Activated CD4-positive, alpha-beta T cell treated with anti-CD3 and anti-CD28 coated beads, Interleukin-2, amount 10 ng/mL, durations not matched to agents 7 days and 5 days (primary cell): ENCODE measurements around the gene SLC44A5. TPM values are rescaled to one million over a fixed set of nuclear protein-coding genes. Genes with fewer than 3 reads are reported as not detected.
"Not testable (repeated sequence)": the region's sequence is repeated elsewhere in the genome, so short reads cannot be mapped to it uniquely, and the experiment has no call there.

ENCODE experiments used
- CTCF ChIA-PET: fragments of 350-600 bp; sonication (Branson Sonifier 250); formaldehyde crosslinking; loops from one replicate; lab custom pipeline; 2021; ENCODE audit warnings: antibody characterized with exemption; lab: Charles Lee
- POLR2A ChIA-PET: fragments of 350-600 bp; sonication (Branson Sonifier 250); formaldehyde crosslinking; loops from one replicate; lab custom pipeline; 2021; ENCODE audit warnings: antibody characterized with exemption; lab: Charles Lee
- DNase-seq: peaks from one replicate; pipeline ENCODE4 v3.0.0-alpha.2; 2020
- H3K27ac Mint-ChIP-seq: one replicate; pipeline ENCODE4 v1.8.0; 2021; ENCODE audit warnings: mild to moderate bottlenecking, moderate library complexity, mixed read lengths
- H3K27me3 Mint-ChIP-seq: one replicate; pipeline ENCODE4 v1.8.0; 2021; ENCODE audit warnings: mixed read lengths
- H3K36me3 Mint-ChIP-seq: one replicate; pipeline ENCODE4 v1.8.0; 2021; ENCODE audit warnings: low read depth, mixed read lengths
- H3K4me1 Mint-ChIP-seq: one replicate; pipeline ENCODE4 v1.8.0; 2021; ENCODE audit warnings: mixed read lengths
- H3K4me3 Mint-ChIP-seq: one replicate; pipeline ENCODE4 v1.8.0; 2021; ENCODE audit warnings: mild to moderate bottlenecking, moderate library complexity, mixed read lengths
- H3K9me3 Mint-ChIP-seq: one replicate; pipeline ENCODE4 v1.8.0; 2021; ENCODE audit warnings: mixed read lengths
- total RNA-seq, 2 experiments: library from RNA; stranded (reverse); gene quantifications; one replicate each; pipeline ENCODE4 v1.2.3, GENCODE V29; 2021

The SLC44A5 gene
- total RNA-seq, 2 experiments from 2014 or later: not detected

DNA sequence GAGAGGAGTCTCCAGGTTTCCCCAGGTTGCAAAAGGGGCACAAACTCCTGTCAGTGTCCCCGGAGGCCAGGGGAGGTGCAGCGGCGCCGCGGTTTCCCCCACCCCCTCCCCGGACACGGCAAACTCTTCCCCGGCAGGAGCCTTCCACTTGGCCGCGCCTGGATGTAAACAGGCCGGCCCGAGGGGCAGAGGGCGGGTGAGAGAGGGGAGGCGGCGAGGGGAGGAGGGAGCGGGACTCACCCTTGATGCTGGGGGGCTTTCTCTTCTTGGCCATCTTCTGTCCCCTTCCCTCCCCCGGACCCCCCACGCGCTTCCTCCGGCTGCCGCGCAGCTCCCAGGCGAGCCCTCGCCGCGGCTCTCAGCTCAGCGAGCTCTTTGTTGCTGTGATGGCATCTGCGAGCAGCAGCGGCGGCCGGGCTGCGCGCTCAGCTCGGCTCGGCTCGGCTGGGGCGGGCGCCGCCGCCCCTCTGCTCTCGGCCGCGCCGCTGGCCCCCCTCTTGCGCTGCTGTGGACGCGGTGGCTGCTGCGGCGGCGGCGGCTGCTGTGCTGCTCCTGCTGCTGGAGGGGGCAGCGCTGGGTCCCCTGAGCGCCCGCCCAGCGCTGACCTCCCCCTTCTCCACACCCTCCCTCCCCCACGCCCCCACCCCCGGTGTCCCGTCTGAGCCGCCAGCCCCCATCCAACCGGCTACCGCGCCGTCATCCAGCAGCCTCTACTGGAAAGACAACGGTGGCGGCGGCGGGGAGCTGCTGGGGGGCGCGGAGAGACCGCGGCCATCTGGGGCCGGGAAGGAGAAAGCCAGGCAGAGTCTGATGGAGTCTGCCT, 4.9 kb upstream of the SLC44A5 start:
- Mint-ChIP-seq H3K4me3 (peak overlapping the region; percentile 28), H3K4me1 (peaks cover 10% of the 10 kb centered on the region), H3K36me3 (no peaks in the 10 kb centered on the region), H3K9me3 (no peaks in the 10 kb centered on the region), H3K27ac (no peak overlapping the region), H3K27me3 (peaks cover 70% of the 10 kb centered on the region)
- ChIA-PET CTCF (no interaction called here), POLR2A (no interaction called here)
- peak; percentile 10 for DNase-seq

DNA sequence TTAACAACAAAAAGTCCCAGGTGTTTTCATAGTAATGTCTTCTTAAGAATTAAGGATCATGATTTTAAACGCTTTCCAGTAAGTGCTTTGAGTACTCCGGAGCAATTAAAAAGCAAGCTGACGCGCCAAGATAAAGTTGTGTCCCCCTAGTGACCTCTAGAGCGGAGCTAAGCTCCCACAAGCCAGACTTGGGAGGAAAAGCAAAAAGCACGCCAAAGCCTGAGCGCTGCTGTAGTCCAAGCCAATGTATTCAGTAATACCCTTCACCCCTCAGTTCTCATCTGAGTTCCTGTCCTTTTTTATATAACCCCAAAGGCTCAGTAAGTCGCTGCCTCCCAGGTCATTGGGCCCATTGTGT, 3.5 kb upstream of the SLC44A5 start:
- Mint-ChIP-seq H3K4me3 (peak overlapping the region; percentile 17), H3K4me1 (peaks cover 10% of the 10 kb centered on the region), H3K36me3 (no peaks in the 10 kb centered on the region), H3K27me3 (peaks cover 63% of the 10 kb centered on the region), H3K9me3 (no peaks in the 10 kb centered on the region), H3K27ac (no peak overlapping the region)
- CTCF ChIA-PET: no interaction called here
- no peak for DNase-seq
- POLR2A ChIA-PET: no interaction called here

DNA sequence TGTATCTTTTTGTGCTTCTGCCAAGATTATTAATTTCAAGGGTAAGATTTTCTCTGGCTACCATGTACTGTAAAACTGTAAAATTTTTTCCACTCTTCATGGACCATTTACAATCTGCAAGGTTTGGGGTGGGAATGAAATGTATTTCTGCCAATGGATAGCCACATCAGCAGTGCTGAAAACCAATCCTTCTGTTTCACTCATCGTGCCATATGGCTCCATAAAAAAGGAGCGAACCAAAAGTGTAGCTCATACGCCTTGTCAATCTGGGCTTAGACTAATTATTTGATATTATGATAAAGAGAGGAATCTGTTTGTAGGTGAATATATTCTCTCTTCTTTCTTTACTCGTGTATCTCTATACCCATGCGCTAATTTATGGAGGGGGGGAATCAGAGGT, 3.0 kb upstream of the SLC44A5 start:
- no peaks in the 10 kb centered on the region for H3K36me3 Mint-ChIP-seq
- peaks cover 61% of the 10 kb centered on the region for H3K27me3 Mint-ChIP-seq
- ChIA-PET CTCF (no interaction called here), POLR2A (no interaction called here)
- H3K27ac Mint-ChIP-seq: no peak overlapping the region
- H3K4me3 Mint-ChIP-seq: no peak overlapping the region
- peaks cover 10% of the 10 kb centered on the region for H3K4me1 Mint-ChIP-seq
- DNase-seq: no peak
- H3K9me3 Mint-ChIP-seq: no peaks in the 10 kb centered on the region

DNA sequence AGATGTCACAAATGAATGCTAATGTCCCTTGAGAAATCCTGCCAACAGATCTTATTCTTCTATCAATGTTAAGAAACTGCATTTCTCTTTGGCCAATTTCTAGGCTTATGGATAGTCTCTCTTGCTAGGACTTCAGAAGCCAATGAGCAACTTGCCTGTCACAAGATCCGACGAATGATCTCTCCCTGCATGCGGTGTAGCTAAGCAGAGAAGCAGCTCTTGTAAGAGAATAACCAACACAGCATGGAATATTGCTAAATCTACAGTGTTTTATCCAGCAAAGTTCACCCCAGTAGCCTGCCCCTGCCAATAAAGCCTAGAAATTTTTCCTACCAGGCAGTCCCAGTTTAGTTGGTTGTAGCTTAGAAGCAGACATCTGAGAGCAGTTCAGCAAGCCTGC, 2.1 kb upstream of the SLC44A5 start:
- ChIA-PET POLR2A (no interaction called here), CTCF (interaction anchor here (0.6 kb wide), 1 partner anchor 1780 kb away, joined by 4 read pairs; no protein-coding TSS in a partner anchor)
- Mint-ChIP-seq H3K4me3 (no peak overlapping the region), H3K27me3 (peaks cover 61% of the 10 kb centered on the region), H3K4me1 (peaks cover 10% of the 10 kb centered on the region), H3K27ac (no peak overlapping the region), H3K36me3 (no peaks in the 10 kb centered on the region), H3K9me3 (no peaks in the 10 kb centered on the region)
- DNase-seq: no peak

DNA sequence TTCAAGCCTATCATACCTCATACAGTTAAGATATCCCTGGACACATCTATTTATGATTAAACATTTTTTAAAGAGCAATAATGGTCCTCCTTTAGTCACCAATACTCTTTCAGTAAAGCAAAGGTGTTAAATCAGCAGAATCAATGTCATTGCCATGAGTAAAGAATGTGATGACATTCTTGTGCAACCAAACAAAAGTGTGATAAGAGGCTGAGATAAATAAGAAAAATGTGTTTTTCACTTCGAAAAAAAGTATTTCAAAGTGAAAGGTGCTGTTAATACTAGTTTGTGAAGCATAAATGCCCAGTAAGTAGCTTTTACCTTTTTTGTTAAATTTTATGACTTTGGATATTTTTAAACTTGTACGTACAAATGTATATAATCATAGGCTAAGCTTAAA, 8.4 kb downstream of the SLC44A5 start:
- Mint-ChIP-seq H3K9me3 (no peaks in the 10 kb centered on the region), H3K27me3 (no peaks in the 10 kb centered on the region), H3K4me3 (no peak overlapping the region), H3K4me1 (no peaks in the 10 kb centered on the region), H3K27ac (no peak overlapping the region), H3K36me3 (no peaks in the 10 kb centered on the region)
- CTCF ChIA-PET: no interaction called here
- no peak for DNase-seq
- POLR2A ChIA-PET: no interaction called here

DNA sequence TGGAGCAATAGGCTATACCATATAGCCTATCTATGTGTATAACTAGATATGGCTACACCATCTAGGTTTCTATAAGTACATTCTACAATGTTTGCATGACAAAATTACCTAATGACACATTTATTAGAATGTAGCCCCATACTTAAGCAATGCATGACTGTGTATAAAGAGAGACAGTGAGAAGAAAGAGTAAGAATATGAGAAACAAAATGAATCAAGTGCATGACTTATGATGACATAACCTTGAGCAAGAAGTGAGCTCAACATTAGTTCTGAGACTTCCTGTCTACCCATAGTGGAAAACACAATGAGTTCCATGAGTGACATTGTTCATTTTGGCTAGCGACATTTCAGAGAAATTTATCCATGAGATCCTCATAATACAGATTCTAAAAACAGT, 10.1 kb downstream of the SLC44A5 start:
- H3K4me1 Mint-ChIP-seq: no peaks in the 10 kb centered on the region
- no peaks in the 10 kb centered on the region for H3K27me3 Mint-ChIP-seq
- H3K4me3 Mint-ChIP-seq: no peak overlapping the region
- H3K27ac Mint-ChIP-seq: no peak overlapping the region
- CTCF ChIA-PET: no interaction called here
- H3K36me3 Mint-ChIP-seq: no peaks in the 10 kb centered on the region
- POLR2A ChIA-PET: no interaction called here
- no peaks in the 10 kb centered on the region for H3K9me3 Mint-ChIP-seq
- DNase-seq: no peak

DNA sequence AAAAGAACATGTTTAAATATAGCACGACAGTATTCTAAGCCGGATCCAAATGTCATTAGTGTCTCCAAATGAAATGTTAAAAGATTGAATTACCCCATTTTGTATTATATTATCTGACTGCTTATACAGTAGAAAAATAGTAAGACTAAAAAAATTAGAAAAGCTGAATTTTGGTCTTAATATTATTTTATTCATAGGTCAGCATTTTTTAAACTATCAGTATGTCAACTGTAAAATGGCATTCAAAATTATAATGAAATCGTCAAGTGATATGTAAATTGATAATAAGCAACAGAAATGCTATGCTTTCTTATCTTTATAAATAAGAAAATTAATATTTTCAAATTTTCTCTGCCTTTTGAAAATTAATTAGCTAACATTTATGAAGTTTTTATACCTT, 16.6 kb downstream of the SLC44A5 start:
- Mint-ChIP-seq H3K4me3 (no peak overlapping the region), H3K9me3 (no peaks in the 10 kb centered on the region), H3K4me1 (no peaks in the 10 kb centered on the region), H3K36me3 (no peaks in the 10 kb centered on the region), H3K27ac (no peak overlapping the region), H3K27me3 (peaks cover 3% of the 10 kb centered on the region)
- CTCF ChIA-PET: no interaction called here
- DNase-seq: no peak
- POLR2A ChIA-PET: no interaction called here

DNA sequence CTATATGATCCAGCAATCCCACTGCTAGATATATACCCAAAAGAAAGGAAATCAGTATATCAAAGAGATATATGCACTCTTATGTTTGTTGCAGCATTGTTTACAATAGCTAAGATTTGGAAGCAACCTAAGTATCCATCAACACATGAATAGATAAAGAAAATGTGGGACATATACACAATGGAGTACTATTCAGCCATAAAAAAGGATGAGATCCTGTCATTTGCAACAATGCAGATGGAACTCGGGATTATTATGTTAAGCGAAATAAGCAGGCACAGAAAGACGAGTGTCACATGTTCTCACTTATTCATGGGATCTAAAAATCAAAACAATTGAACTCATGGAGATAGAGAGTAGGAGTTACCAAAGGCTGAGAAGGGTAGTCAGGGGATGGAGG, 17.5 kb downstream of the SLC44A5 start:
- H3K4me3 Mint-ChIP-seq, H3K27ac Mint-ChIP-seq, CTCF ChIA-PET, DNase-seq, H3K36me3 Mint-ChIP-seq, H3K27me3 Mint-ChIP-seq, H3K9me3 Mint-ChIP-seq, POLR2A ChIA-PET, H3K4me1 Mint-ChIP-seq: not testable (repeated sequence)

DNA sequence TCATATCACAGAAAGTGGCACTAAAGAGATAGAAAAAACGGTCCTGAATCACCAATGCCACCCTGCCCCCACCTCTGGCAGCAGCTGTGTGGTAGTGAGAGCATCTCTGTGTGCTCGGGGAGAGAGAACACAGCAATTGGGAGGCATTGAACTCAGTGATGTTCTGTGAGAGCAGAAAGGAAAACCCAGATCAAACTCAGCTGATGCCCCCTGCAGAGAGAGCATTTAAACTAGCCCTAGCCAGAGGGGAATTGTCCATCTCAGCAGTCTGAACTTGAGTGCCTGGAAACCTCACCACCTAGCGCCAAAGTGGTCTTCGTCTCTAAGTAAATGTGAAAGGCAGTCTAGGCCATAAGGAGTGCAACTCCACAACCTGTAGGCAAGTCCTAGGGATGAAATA, 21.3 kb downstream of the SLC44A5 start:
- POLR2A ChIA-PET: no interaction called here
- CTCF ChIA-PET: no interaction called here
- no peak for DNase-seq
- no peaks in the 10 kb centered on the region for H3K36me3 Mint-ChIP-seq
- H3K27ac Mint-ChIP-seq: no peak overlapping the region
- no peaks in the 10 kb centered on the region for H3K4me1 Mint-ChIP-seq
- no peak overlapping the region for H3K4me3 Mint-ChIP-seq
- peaks cover 3% of the 10 kb centered on the region for H3K27me3 Mint-ChIP-seq
- H3K9me3 Mint-ChIP-seq: no peaks in the 10 kb centered on the region

DNA sequence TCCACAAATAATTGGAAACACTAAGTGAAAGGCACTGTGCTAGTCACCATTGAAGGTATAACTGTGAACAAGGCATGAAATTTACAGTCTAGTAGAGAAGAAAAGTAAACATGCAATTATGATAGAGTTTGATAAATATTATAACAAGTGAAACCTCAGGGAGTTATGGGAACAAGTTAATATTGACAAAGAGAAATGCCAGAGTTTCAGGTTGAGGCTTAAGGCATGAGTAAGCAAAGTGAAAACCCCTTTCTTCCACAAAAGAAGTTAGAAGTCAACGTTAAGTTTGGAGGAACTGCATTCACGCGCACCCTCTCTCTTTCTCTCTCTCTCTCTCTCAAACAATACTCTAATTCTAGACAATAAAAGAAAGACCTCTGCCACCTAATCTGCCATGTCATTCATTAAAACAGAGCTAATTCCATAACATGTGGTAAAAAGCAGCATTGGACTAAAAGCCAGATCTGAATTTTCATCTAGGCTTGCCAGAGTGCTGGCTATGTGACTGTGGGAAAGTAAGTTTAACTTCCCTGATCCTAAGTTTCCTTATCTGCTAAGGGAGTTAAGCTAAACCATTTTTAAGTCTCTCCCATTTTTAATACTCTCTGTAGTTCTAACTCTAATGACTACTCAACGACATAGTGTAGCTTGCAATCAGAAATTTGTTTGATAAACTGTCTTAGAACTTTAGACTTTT, 22.0 kb downstream of the SLC44A5 start:
- H3K36me3 Mint-ChIP-seq: no peaks in the 10 kb centered on the region
- no peak for DNase-seq
- H3K4me1 Mint-ChIP-seq: no peaks in the 10 kb centered on the region
- H3K27ac Mint-ChIP-seq: no peak overlapping the region
- H3K27me3 Mint-ChIP-seq: peaks cover 3% of the 10 kb centered on the region
- CTCF ChIA-PET: no interaction called here
- POLR2A ChIA-PET: no interaction called here
- no peaks in the 10 kb centered on the region for H3K9me3 Mint-ChIP-seq
- H3K4me3 Mint-ChIP-seq: no peak overlapping the region

DNA sequence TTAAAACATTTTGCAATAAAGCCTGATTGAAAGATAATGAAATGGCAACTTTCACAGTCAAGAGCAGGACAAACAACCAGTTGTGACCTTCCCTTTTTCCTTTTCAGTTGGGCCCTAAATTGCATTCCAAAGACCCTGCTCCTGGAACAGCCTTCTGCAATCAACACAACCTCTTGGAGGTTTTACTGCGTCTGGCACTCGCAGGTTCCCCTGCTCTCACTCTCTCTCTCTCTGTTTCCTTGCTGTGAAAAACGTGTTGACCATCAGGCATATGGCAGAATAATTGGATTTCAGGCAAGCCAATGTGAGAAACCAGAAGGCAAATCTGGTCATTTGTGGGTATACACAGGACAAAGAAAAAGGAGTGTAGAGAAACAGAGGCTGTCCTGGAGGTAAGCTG, 23.2 kb downstream of the SLC44A5 start:
- Mint-ChIP-seq H3K9me3 (no peaks in the 10 kb centered on the region), H3K4me3 (no peak overlapping the region), H3K36me3 (no peaks in the 10 kb centered on the region), H3K27ac (no peak overlapping the region), H3K27me3 (peaks cover under 1% of the 10 kb centered on the region), H3K4me1 (no peaks in the 10 kb centered on the region)
- no peak for DNase-seq
- ChIA-PET CTCF (no interaction called here), POLR2A (no interaction called here)

DNA sequence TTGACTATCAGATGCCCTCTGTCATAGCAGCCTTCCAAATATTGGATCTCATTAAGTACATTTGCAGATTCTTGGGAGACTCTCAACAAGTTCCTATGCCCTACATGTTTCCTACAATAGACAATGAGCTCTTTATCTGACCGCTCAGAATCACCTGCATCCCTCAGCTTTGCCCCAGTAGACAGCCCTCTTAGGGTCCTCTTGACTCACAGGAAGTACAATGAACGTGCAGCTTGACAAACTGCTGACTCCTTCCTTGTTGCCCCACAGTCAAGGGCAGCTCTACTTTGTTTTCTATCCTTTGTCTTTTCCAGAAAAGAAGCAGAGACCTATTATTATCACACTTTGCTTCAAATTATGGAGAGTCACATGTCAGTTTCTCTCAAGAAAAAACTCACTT, 27.6 kb downstream of the SLC44A5 start:
- Mint-ChIP-seq H3K4me3 (no peak overlapping the region), H3K27me3 (peaks cover 2% of the 10 kb centered on the region), H3K27ac (no peak overlapping the region), H3K36me3 (no peaks in the 10 kb centered on the region), H3K4me1 (no peaks in the 10 kb centered on the region), H3K9me3 (no peaks in the 10 kb centered on the region)
- POLR2A ChIA-PET: no interaction called here
- CTCF ChIA-PET: no interaction called here
- DNase-seq: no peak

DNA sequence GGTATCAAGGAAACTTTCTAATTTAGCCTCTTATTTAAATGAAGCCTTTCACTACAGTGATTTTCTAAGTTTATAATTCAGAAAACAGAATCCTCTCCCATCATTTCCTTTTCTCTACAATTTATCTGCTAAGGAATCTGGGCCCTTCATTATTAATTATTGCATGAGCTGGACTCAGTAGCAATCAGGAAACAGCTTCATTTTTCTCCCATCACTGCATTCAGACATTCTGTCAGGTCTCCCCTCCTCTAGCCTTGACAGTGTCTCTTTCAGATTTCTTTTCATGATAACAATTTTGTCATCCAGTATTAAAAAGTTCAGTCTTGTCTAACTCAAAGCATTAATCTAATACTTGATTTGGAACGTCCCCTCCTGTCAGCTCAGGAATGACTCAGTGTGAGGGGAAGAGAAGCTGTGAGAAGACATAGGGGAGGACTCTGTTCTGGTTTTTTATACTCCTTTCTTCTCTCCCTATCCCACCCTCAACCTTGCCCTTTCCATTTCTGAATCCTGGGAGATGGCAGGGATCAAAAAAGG, 28.1 kb downstream of the SLC44A5 start:
- Mint-ChIP-seq H3K27me3 (peaks cover 2% of the 10 kb centered on the region), H3K36me3 (no peaks in the 10 kb centered on the region), H3K27ac (no peak overlapping the region), H3K9me3 (no peaks in the 10 kb centered on the region), H3K4me3 (no peak overlapping the region), H3K4me1 (no peaks in the 10 kb centered on the region)
- ChIA-PET CTCF (no interaction called here), POLR2A (no interaction called here)
- DNase-seq: no peak
